Sigmoid colon (tissue), 4 donors: ENCODE results near the gene DENND1B.

Experiments
- POLR2A ChIP-seq, 2 donors: fragments of 450-650 bp; IDR thresholded peaks; one replicate each; pipeline ENCODE4 v1.6.1; 2016; ENCODE audit warnings: antibody characterized with exemption in 2 of 2, mild to moderate bottlenecking in 2 of 2, moderate library complexity in 2 of 2
- POLR2AphosphoS5 ChIP-seq, 4 donors: sonication (generic); formaldehyde crosslinking; IDR thresholded peaks; one replicate each; pipeline ENCODE4 v1.6.1; 2017; ENCODE audit warnings: antibody characterized with exemption in 4 of 4
- TF ChIP-seq, protein P1 (sequence below), 4 experiments: fragments of 450-650 bp in 3 of 4; fragments of 200-600 bp in 1 of 4; IDR thresholded peaks; one replicate each; pipeline ENCODE4 v1.5.1; 2016 to 2019; ENCODE audit warnings: antibody characterized with exemption in 4 of 4, mild to moderate bottlenecking in 3 of 4, moderate library complexity in 2 of 4

DNA sequence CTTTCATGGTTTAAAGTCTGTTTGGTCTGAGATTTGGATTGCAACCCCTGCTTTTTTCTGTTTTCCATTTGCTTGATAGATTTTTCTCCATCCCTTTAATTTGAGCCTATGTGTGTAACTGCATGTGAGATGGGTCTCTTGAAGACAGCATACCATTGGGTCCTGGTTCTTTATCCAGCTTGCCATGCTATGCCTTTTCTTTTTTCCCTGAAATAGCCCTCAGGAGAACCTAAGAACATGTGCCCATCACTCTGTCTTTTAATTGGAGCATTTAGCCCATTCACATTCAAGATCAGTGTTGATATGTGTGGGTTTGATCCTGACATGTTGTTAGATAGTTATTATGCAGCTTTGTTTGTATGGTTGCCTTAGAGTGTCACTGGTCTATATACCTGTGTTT, 21.7 kb upstream of the DENND1B start:
- TF ChIP-seq, protein P1, sequence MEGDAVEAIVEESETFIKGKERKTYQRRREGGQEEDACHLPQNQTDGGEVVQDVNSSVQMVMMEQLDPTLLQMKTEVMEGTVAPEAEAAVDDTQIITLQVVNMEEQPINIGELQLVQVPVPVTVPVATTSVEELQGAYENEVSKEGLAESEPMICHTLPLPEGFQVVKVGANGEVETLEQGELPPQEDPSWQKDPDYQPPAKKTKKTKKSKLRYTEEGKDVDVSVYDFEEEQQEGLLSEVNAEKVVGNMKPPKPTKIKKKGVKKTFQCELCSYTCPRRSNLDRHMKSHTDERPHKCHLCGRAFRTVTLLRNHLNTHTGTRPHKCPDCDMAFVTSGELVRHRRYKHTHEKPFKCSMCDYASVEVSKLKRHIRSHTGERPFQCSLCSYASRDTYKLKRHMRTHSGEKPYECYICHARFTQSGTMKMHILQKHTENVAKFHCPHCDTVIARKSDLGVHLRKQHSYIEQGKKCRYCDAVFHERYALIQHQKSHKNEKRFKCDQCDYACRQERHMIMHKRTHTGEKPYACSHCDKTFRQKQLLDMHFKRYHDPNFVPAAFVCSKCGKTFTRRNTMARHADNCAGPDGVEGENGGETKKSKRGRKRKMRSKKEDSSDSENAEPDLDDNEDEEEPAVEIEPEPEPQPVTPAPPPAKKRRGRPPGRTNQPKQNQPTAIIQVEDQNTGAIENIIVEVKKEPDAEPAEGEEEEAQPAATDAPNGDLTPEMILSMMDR (IDR thresholded peaks at IDR 0.05), result no peak
- TF ChIP-seq POLR2A (IDR thresholded peaks at IDR 0.05) (no peak), POLR2AphosphoS5 (IDR thresholded peaks at IDR 0.05) (no peak)
